Measurements from ENCODE around the gene WIPF2. TPM values are rescaled to one million over a fixed set of nuclear protein-coding genes. Genes with fewer than 3 reads are reported as not detected.

The WIPF2 gene
- total RNA-seq, 1 experiment from 2014 or later = 6.0 TPM

DNA sequence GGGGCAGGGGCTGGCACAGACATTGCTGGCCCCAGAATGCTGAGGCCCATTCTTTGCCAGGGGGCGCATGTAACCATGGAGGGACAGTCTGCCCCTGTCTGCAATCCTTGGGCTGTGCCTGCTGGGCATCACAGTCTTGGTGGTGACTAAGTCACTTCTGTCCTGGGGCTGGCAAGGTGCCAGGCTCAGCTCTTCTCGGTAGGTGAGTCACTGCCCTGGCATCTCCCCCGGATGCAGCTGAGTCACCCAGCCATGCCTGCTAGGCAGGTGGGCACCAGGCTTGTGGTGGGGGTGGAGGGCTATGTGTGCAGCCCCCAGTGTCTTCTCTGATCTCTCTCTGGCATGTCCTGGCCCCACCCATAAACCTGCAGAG, 95.5 kb downstream of the WIPF2 start:
- BruUV-seq (replicated peaks) = no TSS peak
- peak overlapping the region; percentile 72 for H3K4me2 ChIP-seq (ENCODE audit: low read length)
- POLR2A ChIA-PET (ENCODE audit: unreplicated experiment) = interaction anchor here (0.6 kb wide), 1 partner anchor 48 kb away, joined by 3 read pairs; no protein-coding TSS in a partner anchor
- no peaks in the 10 kb centered on the region for H3F3A ChIP-seq (ENCODE audit: low read length, unreplicated experiment)
- H3K79me2 ChIP-seq (ENCODE audit: low read length) = peaks cover 18% of the 10 kb centered on the region
- H3K9me2 ChIP-seq (replicated peaks; ENCODE audit: low read length) = no peaks in the 10 kb centered on the region
- no peak overlapping the region for H2AFZ ChIP-seq (ENCODE audit: low read length)
- peak; percentile 48 for ATAC-seq
- H3K4me3 ChIP-seq (ENCODE audit: low read length) = no peak overlapping the region
- intact Hi-C loops (cut with micrococcal nuclease) = no loop called here
- CTCF ChIA-PET = no interaction called here
- TF ChIP-seq, protein P1, sequence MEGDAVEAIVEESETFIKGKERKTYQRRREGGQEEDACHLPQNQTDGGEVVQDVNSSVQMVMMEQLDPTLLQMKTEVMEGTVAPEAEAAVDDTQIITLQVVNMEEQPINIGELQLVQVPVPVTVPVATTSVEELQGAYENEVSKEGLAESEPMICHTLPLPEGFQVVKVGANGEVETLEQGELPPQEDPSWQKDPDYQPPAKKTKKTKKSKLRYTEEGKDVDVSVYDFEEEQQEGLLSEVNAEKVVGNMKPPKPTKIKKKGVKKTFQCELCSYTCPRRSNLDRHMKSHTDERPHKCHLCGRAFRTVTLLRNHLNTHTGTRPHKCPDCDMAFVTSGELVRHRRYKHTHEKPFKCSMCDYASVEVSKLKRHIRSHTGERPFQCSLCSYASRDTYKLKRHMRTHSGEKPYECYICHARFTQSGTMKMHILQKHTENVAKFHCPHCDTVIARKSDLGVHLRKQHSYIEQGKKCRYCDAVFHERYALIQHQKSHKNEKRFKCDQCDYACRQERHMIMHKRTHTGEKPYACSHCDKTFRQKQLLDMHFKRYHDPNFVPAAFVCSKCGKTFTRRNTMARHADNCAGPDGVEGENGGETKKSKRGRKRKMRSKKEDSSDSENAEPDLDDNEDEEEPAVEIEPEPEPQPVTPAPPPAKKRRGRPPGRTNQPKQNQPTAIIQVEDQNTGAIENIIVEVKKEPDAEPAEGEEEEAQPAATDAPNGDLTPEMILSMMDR (conservative IDR thresholded peaks at IDR 0.05; ENCODE audit: low read depth, low read length) = 0 out of 2 replicates have a peak, but pooled peaks have one; percentile 24
- TF ChIP-seq EZH2 (IDR thresholded peaks at IDR 0.05; ENCODE audit: low read length, unreplicated experiment) = no peak
- H3K4me1 ChIP-seq (ENCODE audit: insufficient read depth, low read length) = peaks cover 77% of the 10 kb centered on the region
- DNase-seq = peak; percentile 98
- H3K27me3 ChIP-seq (ENCODE audit: low read length) = no peaks in the 10 kb centered on the region
- H3K36me3 ChIP-seq (ENCODE audit: low read depth, low read length) = no peaks in the 10 kb centered on the region
- no peak overlapping the region for H3K9ac ChIP-seq (ENCODE audit: low read length)
- peaks cover 3% of the 10 kb centered on the region; the same call in 1 of the 2 replicates for H4K20me1 ChIP-seq (ENCODE audit: low read length)
- H3K27ac ChIP-seq (ENCODE audit: low read length) = peak overlapping the region; percentile 68
- no peaks in the 10 kb centered on the region for H3K9me3 ChIP-seq (ENCODE audit: low read length)

DNA sequence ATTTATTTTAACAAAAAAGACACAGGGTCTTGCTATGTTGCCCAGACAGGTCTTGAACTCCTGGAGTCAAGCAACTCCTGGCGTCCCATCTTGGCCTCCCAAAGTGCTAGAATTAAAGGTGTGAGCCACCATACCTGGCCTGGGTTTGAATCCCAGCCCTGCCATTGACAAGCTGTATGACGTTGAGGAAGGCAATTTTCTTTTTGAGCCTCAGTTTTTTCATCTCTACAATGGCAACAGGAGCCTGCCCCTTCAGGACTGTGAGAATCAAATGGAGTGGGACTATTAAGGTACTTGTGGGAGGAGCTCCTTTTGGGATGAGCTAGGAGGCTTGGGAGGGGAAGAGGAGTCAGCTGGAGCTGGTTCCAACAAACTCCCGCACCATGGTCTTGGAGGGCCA, 96.1 kb downstream of the WIPF2 start:
- no peak overlapping the region for H3K4me3 ChIP-seq (ENCODE audit: low read length)
- intact Hi-C loops (cut with micrococcal nuclease) = no loop called here
- peaks cover 7% of the 10 kb centered on the region; the same call in 1 of the 2 replicates for H4K20me1 ChIP-seq (ENCODE audit: low read length)
- DNase-seq (no peak), ATAC-seq (no peak)
- H3F3A ChIP-seq (ENCODE audit: low read length, unreplicated experiment) = no peaks in the 10 kb centered on the region
- H3K9me2 ChIP-seq (replicated peaks; ENCODE audit: low read length) = no peaks in the 10 kb centered on the region
- no peaks in the 10 kb centered on the region for H3K9me3 ChIP-seq (ENCODE audit: low read length)
- peaks cover 76% of the 10 kb centered on the region for H3K4me1 ChIP-seq (ENCODE audit: insufficient read depth, low read length)
- no TSS peak for BruUV-seq (replicated peaks)
- no peak overlapping the region for H2AFZ ChIP-seq (ENCODE audit: low read length)
- H3K27me3 ChIP-seq (ENCODE audit: low read length) = no peaks in the 10 kb centered on the region
- ChIA-PET CTCF (no interaction called here), POLR2A (ENCODE audit: unreplicated experiment) (no interaction called here)
- peak overlapping the region; percentile 83 for H3K27ac ChIP-seq (ENCODE audit: low read length)
- TF ChIP-seq EZH2phosphoT487 (IDR thresholded peaks at IDR 0.05; ENCODE audit: borderline replicate concordance, low read length) (no peak), EZH2 (IDR thresholded peaks at IDR 0.05; ENCODE audit: low read length, unreplicated experiment) (no peak)
- TF ChIP-seq, protein P1 (conservative IDR thresholded peaks at IDR 0.05; ENCODE audit: low read depth, low read length) = no peak
- peaks cover 25% of the 10 kb centered on the region for H3K79me2 ChIP-seq (ENCODE audit: low read length)
- no peaks in the 10 kb centered on the region for H3K36me3 ChIP-seq (ENCODE audit: low read depth, low read length)
- H3K4me2 ChIP-seq (ENCODE audit: low read length) = peak overlapping the region; percentile 93; the same call in 1 of the 2 replicates
- H3K9ac ChIP-seq (ENCODE audit: low read length) = no peak overlapping the region

DNA sequence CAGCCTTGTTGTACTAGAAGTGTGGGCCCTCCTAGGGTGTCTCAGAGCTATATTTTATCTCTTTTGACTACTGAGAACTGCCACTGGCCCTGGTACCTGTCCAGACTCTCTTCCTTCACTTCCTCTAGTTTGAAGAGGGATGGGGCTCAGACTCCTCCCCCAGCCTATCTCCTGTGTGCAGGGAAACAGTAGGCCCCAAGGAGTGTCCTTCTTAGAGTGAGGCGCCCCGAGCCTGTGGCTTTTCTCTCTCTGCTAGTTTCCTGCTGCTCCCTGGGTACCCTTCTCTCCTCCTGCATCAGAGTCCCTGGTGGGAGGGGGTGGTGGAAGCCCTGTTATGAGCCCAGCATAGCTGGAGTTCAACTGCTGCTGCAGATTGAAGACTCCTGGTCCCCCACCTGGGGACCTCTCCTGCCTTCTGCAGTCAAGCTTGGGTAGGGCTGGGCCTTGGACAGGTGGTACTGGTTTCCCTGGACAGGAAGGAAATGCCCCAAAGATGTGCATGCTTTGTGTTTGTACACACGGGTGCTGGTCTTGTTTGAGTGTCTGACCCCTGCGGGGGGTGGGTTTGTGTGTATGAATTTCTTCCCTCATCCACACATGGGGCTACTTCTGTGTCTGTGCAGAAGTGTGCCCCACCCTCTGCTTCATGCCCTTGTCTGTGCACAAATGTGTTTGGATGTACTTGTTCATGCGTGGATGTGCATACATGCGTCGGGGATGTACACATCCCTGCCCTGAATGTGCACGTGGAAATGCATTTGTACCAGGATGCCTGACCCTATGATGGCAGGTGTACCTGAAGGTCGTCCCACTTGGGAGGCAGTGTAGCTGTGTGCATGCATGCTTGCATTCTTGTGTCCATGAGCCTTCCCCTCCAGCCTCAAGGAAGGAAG, 96.8 kb downstream of the WIPF2 start:
- ATAC-seq = no peak
- H3K36me3 ChIP-seq (ENCODE audit: low read depth, low read length) = no peaks in the 10 kb centered on the region
- no peaks in the 10 kb centered on the region for H3K9me3 ChIP-seq (ENCODE audit: low read length)
- POLR2A ChIA-PET (ENCODE audit: unreplicated experiment) = no interaction called here
- peak overlapping the region; percentile 93 for H3K4me2 ChIP-seq (ENCODE audit: low read length)
- H2AFZ ChIP-seq (ENCODE audit: low read length) = peak overlapping the region; percentile 62
- no peaks in the 10 kb centered on the region for H3K27me3 ChIP-seq (ENCODE audit: low read length)
- no TSS peak for BruUV-seq (replicated peaks)
- no peaks in the 10 kb centered on the region for H3K9me2 ChIP-seq (replicated peaks; ENCODE audit: low read length)
- H3K4me3 ChIP-seq (ENCODE audit: low read length) = peak overlapping the region; percentile 48
- H3F3A ChIP-seq (ENCODE audit: low read length, unreplicated experiment) = no peaks in the 10 kb centered on the region
- DNase-seq = no peak
- CTCF ChIA-PET = interaction anchor here (1.4 kb wide), 1 partner anchor 13 kb away, joined by 9 read pairs; no protein-coding TSS in a partner anchor
- peaks cover 32% of the 10 kb centered on the region for H3K79me2 ChIP-seq (ENCODE audit: low read length)
- peaks cover 10% of the 10 kb centered on the region; the same call in 1 of the 2 replicates for H4K20me1 ChIP-seq (ENCODE audit: low read length)
- H3K9ac ChIP-seq (ENCODE audit: low read length) = no peak overlapping the region
- peaks cover 76% of the 10 kb centered on the region for H3K4me1 ChIP-seq (ENCODE audit: insufficient read depth, low read length)
- TF ChIP-seq, protein P1 (conservative IDR thresholded peaks at IDR 0.05; ENCODE audit: low read depth, low read length) = no peak
- TF ChIP-seq EZH2 (IDR thresholded peaks at IDR 0.05; ENCODE audit: low read length, unreplicated experiment) (no peak), EZH2phosphoT487 (IDR thresholded peaks at IDR 0.05; ENCODE audit: borderline replicate concordance, low read length) (no peak)
- intact Hi-C loops (cut with micrococcal nuclease) = loop anchor here (2.0 kb wide), 1 partner anchor 25 kb away; no protein-coding TSS in a partner anchor
- peak overlapping the region; percentile 83 for H3K27ac ChIP-seq (ENCODE audit: low read length)
